ENCODE data around the gene RNASEH1.

RNASEH1 gene

DNA sequence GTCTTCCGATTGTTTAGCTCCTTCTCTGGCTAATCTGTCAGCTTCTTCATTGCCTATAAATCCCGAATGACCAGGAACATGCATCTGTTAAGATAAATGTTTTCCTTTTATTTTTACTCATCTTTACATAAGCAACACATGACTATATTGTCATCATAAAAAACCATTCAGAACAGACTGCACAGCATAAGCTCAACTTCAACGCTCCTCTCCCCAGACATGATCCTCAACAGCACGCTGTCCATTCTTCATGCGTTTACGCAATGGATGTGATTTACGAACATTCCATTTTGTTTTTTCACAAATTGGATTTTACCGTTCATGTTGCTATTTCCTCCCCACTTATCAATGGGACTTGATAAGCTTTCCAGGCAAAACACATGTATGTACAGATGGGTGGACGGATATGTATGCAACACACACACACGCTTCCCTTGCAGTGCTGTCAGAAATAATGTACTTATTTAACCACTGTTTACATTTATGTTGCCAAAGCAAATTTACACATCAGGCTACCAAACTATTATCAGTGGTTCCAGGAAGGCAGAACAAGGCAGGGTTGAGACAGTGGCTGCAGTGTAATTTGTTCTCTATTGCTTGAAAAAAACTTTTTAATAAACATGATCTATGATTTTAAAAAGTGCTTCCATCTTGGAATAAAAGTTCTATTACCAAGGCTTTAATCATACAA is 12.2 kb downstream of the RNASEH1 start:
- no peak for DNase-seq

GRCh38 chr2:3543023-3543683 is 15.0 kb downstream of the RNASEH1 start:
- DNase-seq = no peak

GRCh38 chr2:3542107-3542506 is 16.0 kb downstream of the RNASEH1 start:
- DNase-seq = no peak

DNA sequence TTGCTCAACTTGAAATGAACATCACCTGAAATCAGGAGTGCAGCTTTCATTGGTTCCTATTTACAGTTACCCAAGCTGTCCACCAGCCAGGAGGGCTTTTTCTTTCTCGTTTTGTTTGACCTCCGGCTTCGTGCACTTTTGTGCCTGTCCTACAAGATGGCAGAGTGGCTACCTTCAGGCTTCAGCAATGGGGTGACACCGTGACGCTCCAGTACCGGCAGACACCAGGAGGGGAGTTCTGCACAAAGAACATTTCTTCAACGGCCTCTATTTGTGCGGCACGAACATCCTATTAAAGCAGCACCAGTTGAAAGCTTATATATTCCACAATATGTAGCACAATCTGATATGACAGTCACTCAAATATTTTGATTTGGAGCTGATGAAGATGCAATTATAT is 18.3 kb downstream of the RNASEH1 start:
- no peak for DNase-seq

DNA sequence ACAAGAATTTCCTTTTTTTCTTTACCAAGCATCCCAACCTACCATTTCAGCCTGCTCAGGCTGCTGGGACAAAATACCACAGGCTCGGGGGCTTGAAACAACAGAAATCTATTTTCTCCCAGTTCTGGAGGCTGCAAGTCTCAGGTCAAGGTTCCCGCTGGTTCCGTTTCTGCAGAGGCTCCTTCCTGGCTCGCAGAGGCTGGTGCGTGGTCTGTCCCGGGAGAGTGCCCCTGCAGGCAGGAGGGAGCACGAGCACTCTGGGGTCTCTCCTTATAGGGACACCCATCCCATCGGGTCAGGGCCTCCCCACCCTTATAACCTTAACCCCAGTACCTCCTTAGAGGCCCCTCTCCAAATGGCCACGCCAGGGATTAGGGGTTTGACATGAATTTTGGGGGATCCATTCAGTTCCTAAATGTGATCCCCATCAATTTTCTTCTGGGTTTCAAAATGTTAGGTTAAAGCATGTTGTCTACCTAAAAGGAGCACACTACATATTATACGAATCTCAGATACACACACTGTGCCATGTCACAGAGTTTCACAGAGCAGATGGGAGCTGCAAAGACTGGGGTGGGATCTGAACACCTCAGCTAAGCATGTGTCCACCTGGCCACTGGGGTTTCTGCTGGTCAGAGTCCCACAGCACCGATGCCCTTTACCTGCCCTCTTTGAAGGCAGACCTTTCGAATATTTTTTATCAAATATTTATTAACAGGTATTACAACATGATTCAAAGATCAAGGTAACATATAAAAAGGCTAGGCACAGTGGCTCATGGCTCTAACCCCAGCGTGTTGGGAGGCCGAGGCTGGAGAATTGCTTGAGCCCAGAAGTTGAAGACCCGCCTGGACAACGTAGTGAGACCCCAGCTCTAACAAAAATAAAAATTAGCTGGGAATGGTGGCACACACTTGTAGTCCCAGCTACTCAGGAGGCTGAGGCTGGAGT is 21.2 kb downstream of the RNASEH1 start:
- DNase-seq = no peak

- DNase-seq = no peak
Measured at GRCh38 chr2:3535794-3536681, 22.1 kb downstream of the RNASEH1 start.

- no peak for DNase-seq
Measured at GRCh38 chr2:3535467-3535793, 22.7 kb downstream of the RNASEH1 start.

GRCh38 chr2:3534251-3534814 is 23.8 kb downstream of the RNASEH1 start:
- DNase-seq = no peak

GRCh38 chr2:3533836-3534235 is 24.3 kb downstream of the RNASEH1 start:
- no peak for DNase-seq

- no peak for DNase-seq
Measured at GRCh38 chr2:3532941-3533340, 25.2 kb downstream of the RNASEH1 start.

DNA sequence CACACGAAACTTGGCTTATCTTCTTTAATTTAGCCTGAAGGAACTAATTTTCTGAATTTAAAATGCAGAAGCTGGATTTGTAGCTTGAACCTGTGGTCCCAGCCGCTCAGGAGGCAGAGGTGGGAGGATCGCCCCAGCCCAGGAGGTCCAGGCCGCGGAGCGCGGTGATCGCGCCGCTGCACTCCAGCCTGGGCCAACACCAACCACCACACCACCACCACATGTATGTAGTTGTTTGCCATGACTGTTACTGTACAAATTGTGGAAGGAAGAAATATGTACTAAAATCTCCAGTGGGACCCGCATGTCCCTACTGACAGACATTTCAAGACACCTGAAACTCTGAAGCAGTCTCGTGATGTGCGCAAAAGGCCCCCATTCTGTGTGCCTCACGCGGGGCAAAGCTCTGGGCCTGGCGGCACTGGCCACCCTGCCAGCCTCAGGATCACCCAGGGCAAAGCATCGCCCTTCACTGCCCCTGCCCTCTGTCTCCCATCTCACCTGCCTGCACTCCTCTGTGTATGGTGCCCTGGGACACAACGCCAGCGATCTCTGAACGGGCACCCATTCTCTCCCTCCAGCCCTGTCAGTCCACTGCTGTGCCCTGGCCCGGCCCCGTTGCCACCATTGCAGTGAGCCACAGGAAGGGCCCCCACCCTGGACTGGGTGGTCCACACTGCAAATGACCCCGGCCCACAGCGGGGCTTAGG is 28.7 kb downstream of the RNASEH1 start:
- DNase-seq = no peak

GRCh38 chr2:3527886-3528785 is 30.0 kb downstream of the RNASEH1 start:
- DNase-seq = no peak

- DNase-seq = no peak
Measured at GRCh38 chr2:3526871-3527270, 31.3 kb downstream of the RNASEH1 start.

- DNase-seq = no peak
Measured at GRCh38 chr2:3523551-3524041, 34.5 kb downstream of the RNASEH1 start.

DNA sequence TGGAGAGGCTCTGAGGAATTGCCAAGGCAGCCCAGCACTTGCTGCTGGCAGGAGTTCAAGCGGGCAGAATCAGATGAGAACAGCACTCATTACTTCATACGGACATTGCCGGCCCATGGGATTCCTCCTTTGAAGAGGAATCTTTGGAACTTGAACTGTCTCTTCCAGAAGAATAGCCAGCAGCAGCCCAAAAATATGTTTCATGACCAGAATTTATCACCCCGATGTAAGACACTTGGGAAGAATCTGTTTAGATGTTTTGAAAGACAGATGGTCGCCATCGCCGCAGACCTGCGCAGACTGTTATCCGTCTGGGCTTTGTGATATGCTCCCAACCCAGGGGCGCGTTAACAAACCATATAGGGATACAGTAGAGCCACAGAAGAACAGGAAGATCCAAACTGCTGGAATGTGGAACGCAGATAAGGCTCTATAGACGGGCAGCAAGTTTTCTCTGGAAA is 35.1 kb downstream of the RNASEH1 start:
- DNase-seq = no peak

- no peak for DNase-seq
Measured at GRCh38 chr2:3520591-3520990, 37.5 kb downstream of the RNASEH1 start.

- DNase-seq = peak; percentile 81
Measured at GRCh38 chr2:3519255-3520205, 38.6 kb downstream of the RNASEH1 start, which contains the start of gene ADI1. Gene ADI1 (minus strand): TSS chr2:3519531. CDS start chr2:3519487, 44 bp downstream.

- DNase-seq = peak; percentile 98
Measured at GRCh38 chr2:3518496-3519254, 39.5 kb downstream of the RNASEH1 start.

Data from stimulated activated naive CD4-positive, alpha-beta T cell treated with Interleukin-2 at 50 U/mL for 16 hours (primary cell).